Anterior cingulate cortex (tissue), 58 donors: ENCODE measurements around the gene CRIP3.

ENCODE experiments used
- DNase-seq, 58 donors: peaks; one replicate each; lab custom pipeline; 2025; lab: John Stamatoyannopoulos, UW

CRIP3 gene

GRCh38 chr6:43290905-43291355 lies 17.7 kb downstream of the CRIP3 start:
- no peak for DNase-seq

- no peak for DNase-seq
Observed at GRCh38 chr6:43290339-43290904, 18.2 kb downstream of the CRIP3 start.

- no peak for DNase-seq
Observed at GRCh38 chr6:43287717-43288679, 20.6 kb downstream of the CRIP3 start.

GRCh38 chr6:43286980-43287716 lies 21.5 kb downstream of the CRIP3 start:
- DNase-seq, result peak in 8 of 58 donors; percentile 20 to 55 (median 26)

- DNase-seq, result no peak
Observed at GRCh38 chr6:43286456-43286979, 22.1 kb downstream of the CRIP3 start.

GRCh38 chr6:43285832-43286231 lies 22.8 kb downstream of the CRIP3 start:
- no peak for DNase-seq

- DNase-seq, result no peak
Observed at GRCh38 chr6:43284991-43285781, 23.4 kb downstream of the CRIP3 start.

GRCh38 chr6:43283905-43284304 lies 24.7 kb downstream of the CRIP3 start:
- DNase-seq, result no peak

GRCh38 chr6:43283514-43283901 lies 25.1 kb downstream of the CRIP3 start:
- DNase-seq, result no peak

- no peak for DNase-seq
Observed at GRCh38 chr6:43282636-43283513, 25.8 kb downstream of the CRIP3 start.

- DNase-seq, result no peak
Observed at GRCh38 chr6:43282060-43282459, 26.6 kb downstream of the CRIP3 start.

- DNase-seq, result no peak
Observed at GRCh38 chr6:43280234-43280633, 28.4 kb downstream of the CRIP3 start.

- no peak for DNase-seq
Observed at GRCh38 chr6:43278524-43279078, 30.0 kb downstream of the CRIP3 start.

GRCh38 chr6:43277643-43278523 lies 30.7 kb downstream of the CRIP3 start:
- no peak for DNase-seq

GRCh38 chr6:43277306-43277642 lies 31.4 kb downstream of the CRIP3 start:
- no peak for DNase-seq

GRCh38 chr6:43276577-43277305 lies 31.9 kb downstream of the CRIP3 start:
- DNase-seq, result peak in 1 of 58 donors; percentile 19
